Measurements from ENCODE around the gene CES5A. TPM values are rescaled to one million over a fixed set of nuclear protein-coding genes. Genes with fewer than 3 reads are reported as not detected.
A peak's percentile ranks its signal among the peaks of the same experiment; 100 is the strongest.

Gene CES5A
- polyA plus RNA-seq, 3 donors: not detected

GRCh38 chr16:55810451-55810961, 64.7 kb downstream of the CES5A start:
- H3K36me3 ChIP-seq (replicated peaks in 1 of 2; ENCODE audit: control insufficient read depth in 1 of 2, insufficient read depth in 2 of 2, low read length in 2 of 2): peaks cover 22 to 70% of the 10 kb centered on the region in 2 donors
- H3K4me3 ChIP-seq (replicated peaks in 1 of 3; ENCODE audit: low read depth in 2 of 3, low read length in 3 of 3): no peak overlapping the region
- WGBS (ENCODE audit: insufficient coverage): 89% methylated on average over 5 of the region's 8 CpGs
- peaks cover 0 to 6% of the 10 kb centered on the region in 2 donors for H3K27me3 ChIP-seq (ENCODE audit: control insufficient read depth in 2 of 2, insufficient read depth in 2 of 2, low read length in 2 of 2)
- no peaks in the 10 kb centered on the region for H3K79me2 ChIP-seq (ENCODE audit: insufficient read depth, low read length)
- no peaks in the 10 kb centered on the region for H3K4me1 ChIP-seq (ENCODE audit: control insufficient read depth in 1 of 2, insufficient read depth in 2 of 2, low read length in 2 of 2)
- peaks cover 0 to 3% (median 0%) of the 10 kb centered on the region in 7 donors for H3K9me3 Mint-ChIP-seq
- peaks cover 5% of the 10 kb centered on the region for H3K4me1 Mint-ChIP-seq
- no peak overlapping the region for H3K4me3 Mint-ChIP-seq
- H3K27ac Mint-ChIP-seq: no peak overlapping the region
- TF ChIP-seq CTCF (IDR thresholded peaks at IDR 0.05): no peak
- H3K4me2 ChIP-seq (replicated peaks; ENCODE audit: extremely low read depth, low read length, poor library complexity, severe bottlenecking): no peak overlapping the region
- H4K20me1 ChIP-seq (ENCODE audit: insufficient read depth, low read length): no peaks in the 10 kb centered on the region
- H3K9me3 ChIP-seq (replicated peaks in 1 of 2; ENCODE audit: control insufficient read depth in 1 of 2, insufficient read depth in 1 of 2, low read length in 2 of 2): no peaks in the 10 kb centered on the region
- peaks cover 1 to 12% (median 5%) of the 10 kb centered on the region in 3 donors for H3K27me3 Mint-ChIP-seq (ENCODE audit: low read depth in 3 of 3)
- H3K36me3 Mint-ChIP-seq: peaks cover 46 to 63% of the 10 kb centered on the region in 2 donors
- DNase-seq: no peak
- H3K27ac ChIP-seq (ENCODE audit: low read depth in 1 of 2, low read length in 2 of 2): no peak overlapping the region
- no peak overlapping the region for H3K9ac ChIP-seq (ENCODE audit: insufficient read depth, low read length, poor library complexity, severe bottlenecking)
- H2AFZ ChIP-seq (ENCODE audit: insufficient read depth, low read depth, low read length, poor library complexity, severe bottlenecking): no peak overlapping the region
- intact Hi-C loops (cut with micrococcal nuclease): no loop called here

- Mint-ChIP-seq H3K4me3 (no peak overlapping the region), H3K4me1 (peaks cover 5% of the 10 kb centered on the region), H3K27me3 (ENCODE audit: low read depth in 3 of 3) (peaks cover 1 to 12% (median 5%) of the 10 kb centered on the region in 3 donors), H3K9me3 (peaks cover 0 to 2% (median 0%) of the 10 kb centered on the region in 7 donors), H3K36me3 (peaks cover 41 to 56% of the 10 kb centered on the region in 2 donors), H3K27ac (peak overlapping the region in 1 of 7 donors; percentile 9)
- no peak overlapping the region for H3K27ac ChIP-seq (ENCODE audit: low read depth in 1 of 2, low read length in 2 of 2)
- no peak for DNase-seq
- no peaks in the 10 kb centered on the region for H4K20me1 ChIP-seq (ENCODE audit: insufficient read depth, low read length)
- intact Hi-C loops (cut with micrococcal nuclease): no loop called here
- no peak overlapping the region for H3K9ac ChIP-seq (ENCODE audit: insufficient read depth, low read length, poor library complexity, severe bottlenecking)
- no peaks in the 10 kb centered on the region for H3K9me3 ChIP-seq (replicated peaks in 1 of 2; ENCODE audit: control insufficient read depth in 1 of 2, insufficient read depth in 1 of 2, low read length in 2 of 2)
- H3K36me3 ChIP-seq (replicated peaks in 1 of 2; ENCODE audit: control insufficient read depth in 1 of 2, insufficient read depth in 2 of 2, low read length in 2 of 2): peaks cover 22 to 64% of the 10 kb centered on the region in 2 donors
- no peak overlapping the region for H3K4me3 ChIP-seq (replicated peaks in 1 of 3; ENCODE audit: low read depth in 2 of 3, low read length in 3 of 3)
- no peak overlapping the region for H3K4me2 ChIP-seq (replicated peaks; ENCODE audit: extremely low read depth, low read length, poor library complexity, severe bottlenecking)
- 94% methylated on average over 3 of the region's 4 CpGs for WGBS (ENCODE audit: insufficient coverage)
- peaks cover 0 to 6% of the 10 kb centered on the region in 2 donors for H3K27me3 ChIP-seq (ENCODE audit: control insufficient read depth in 2 of 2, insufficient read depth in 2 of 2, low read length in 2 of 2)
- no peak overlapping the region for H2AFZ ChIP-seq (ENCODE audit: insufficient read depth, low read depth, low read length, poor library complexity, severe bottlenecking)
- H3K4me1 ChIP-seq (ENCODE audit: control insufficient read depth in 1 of 2, insufficient read depth in 2 of 2, low read length in 2 of 2): no peaks in the 10 kb centered on the region
- no peak for TF ChIP-seq CTCF (IDR thresholded peaks at IDR 0.05)
- no peaks in the 10 kb centered on the region for H3K79me2 ChIP-seq (ENCODE audit: insufficient read depth, low read length)
These were observed 65.3 kb downstream of the CES5A start for GRCh38 chr16:55809851-55810250.
